Measurements from ENCODE around the gene MMP2. TPM values are rescaled to one million over a fixed set of nuclear protein-coding genes. Genes with fewer than 3 reads are reported as not detected.

MMP2 gene
- total and polyA plus RNA-seq, 10 of the 15 experiments (the other 5 are each of a cell fraction or from before 2014, with no cell fraction given): 0.37 to 0.80 (median 0.59) TPM; not detected in 7

DNA sequence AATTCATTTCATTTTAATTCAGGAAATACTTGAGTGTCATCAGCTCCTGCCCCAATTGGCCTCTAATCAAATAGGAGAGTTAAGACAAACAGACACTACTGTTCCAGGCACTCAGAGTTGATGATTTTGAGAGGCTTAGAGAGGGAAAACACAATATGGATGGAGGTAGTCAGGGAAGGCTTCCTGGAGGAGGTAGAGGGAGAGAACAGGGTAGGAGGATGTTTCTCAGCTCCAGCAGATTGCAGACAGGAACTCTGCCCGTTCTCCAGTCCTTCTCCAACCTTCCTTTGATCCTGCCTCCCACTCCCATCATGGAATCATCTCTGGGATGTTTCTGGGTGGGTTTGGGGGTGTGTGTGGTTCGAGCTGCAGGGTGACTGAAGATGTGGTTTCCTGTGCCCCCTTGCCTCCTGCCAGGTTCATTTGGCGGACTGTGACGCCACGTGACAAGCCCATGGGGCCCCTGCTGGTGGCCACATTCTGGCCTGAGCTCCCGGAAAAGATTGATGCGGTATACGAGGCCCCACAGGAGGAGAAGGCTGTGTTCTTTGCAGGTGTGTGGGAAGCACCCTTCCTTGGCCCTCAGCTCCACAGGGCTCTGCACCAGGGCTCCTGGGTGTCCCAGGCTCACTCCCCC lies 17.6 kb downstream of the MMP2 start:
- BruUV-seq (replicated peaks): no TSS peak
- ChIA-PET SMC1A (ENCODE audit: uncharacterized antibody, unreplicated experiment) (no interaction called here), RAD21 (ENCODE audit: unreplicated experiment) (no interaction called here), POLR2A (no interaction called here), CTCF (no interaction called here)
- intact Hi-C loops (cut with micrococcal nuclease; ENCODE audit: unreplicated experiment): no loop called here
- 2% methylated on average over 8 of the region's 8 CpGs for WGBS (ENCODE audit: insufficient coverage, insufficient replicate concordance, low lambda C conversion rate, missing lambda C conversion rate)
- Histone ChIP-seq H3K4me1 (ENCODE audit: control insufficient read depth, insufficient read depth, low read length) (no peaks in the 10 kb centered on the region), H3K36me3 (ENCODE audit: control insufficient read depth in 2 of 2, insufficient read depth in 2 of 2, low read length in 1 of 2) (no peaks in the 10 kb centered on the region), H3K27me3 (replicated peaks in 1 of 2; ENCODE audit: control insufficient read depth in 2 of 2, insufficient read depth in 2 of 2, low read length in 1 of 2) (no peaks in the 10 kb centered on the region; a peak in 1 of 4 replicates), H3K9me3 (replicated peaks; ENCODE audit: control insufficient read depth, insufficient read depth, low read length) (no peaks in the 10 kb centered on the region), H4K20me1 (ENCODE audit: control insufficient read depth, insufficient read depth) (no peaks in the 10 kb centered on the region), H3K9ac (ENCODE audit: control insufficient read depth, insufficient read depth, low read length) (no peak overlapping the region), H3K4me2 (ENCODE audit: control insufficient read depth, insufficient read depth) (no peak overlapping the region), H3K27ac (ENCODE audit: control insufficient read depth, insufficient read depth) (no peak overlapping the region), H2AFZ (ENCODE audit: control insufficient read depth, low read depth, low read length) (no peak overlapping the region), H3K79me2 (ENCODE audit: control insufficient read depth, insufficient read depth, low read length) (no peaks in the 10 kb centered on the region), H3K4me3 (no peak overlapping the region)
- FAIRE-seq: no peak
- in situ Hi-C loops (cut with MboI): no loop called here
- TF ChIP-seq SRF (IDR thresholded peaks at IDR 0.05; ENCODE audit: low read depth in 2 of 2, low read length in 2 of 2): no peak
- TF ChIP-seq PAX8 (IDR thresholded peaks at IDR 0.05): no peak
- TF ChIP-seq SREBF1 (IDR thresholded peaks at IDR 0.05; ENCODE audit: low read length): no peak
- no peak for TF ChIP-seq STAT1 (conservative IDR thresholded peaks at IDR 0.05)
- no peak for TF ChIP-seq EED (IDR thresholded peaks at IDR 0.05; ENCODE audit: low read depth)
- TF ChIP-seq, protein P1, sequence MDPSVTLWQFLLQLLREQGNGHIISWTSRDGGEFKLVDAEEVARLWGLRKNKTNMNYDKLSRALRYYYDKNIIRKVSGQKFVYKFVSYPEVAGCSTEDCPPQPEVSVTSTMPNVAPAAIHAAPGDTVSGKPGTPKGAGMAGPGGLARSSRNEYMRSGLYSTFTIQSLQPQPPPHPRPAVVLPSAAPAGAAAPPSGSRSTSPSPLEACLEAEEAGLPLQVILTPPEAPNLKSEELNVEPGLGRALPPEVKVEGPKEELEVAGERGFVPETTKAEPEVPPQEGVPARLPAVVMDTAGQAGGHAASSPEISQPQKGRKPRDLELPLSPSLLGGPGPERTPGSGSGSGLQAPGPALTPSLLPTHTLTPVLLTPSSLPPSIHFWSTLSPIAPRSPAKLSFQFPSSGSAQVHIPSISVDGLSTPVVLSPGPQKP (IDR thresholded peaks at IDR 0.05; ENCODE audit: low read depth, low read length): no peak
- TF ChIP-seq, protein P2, sequence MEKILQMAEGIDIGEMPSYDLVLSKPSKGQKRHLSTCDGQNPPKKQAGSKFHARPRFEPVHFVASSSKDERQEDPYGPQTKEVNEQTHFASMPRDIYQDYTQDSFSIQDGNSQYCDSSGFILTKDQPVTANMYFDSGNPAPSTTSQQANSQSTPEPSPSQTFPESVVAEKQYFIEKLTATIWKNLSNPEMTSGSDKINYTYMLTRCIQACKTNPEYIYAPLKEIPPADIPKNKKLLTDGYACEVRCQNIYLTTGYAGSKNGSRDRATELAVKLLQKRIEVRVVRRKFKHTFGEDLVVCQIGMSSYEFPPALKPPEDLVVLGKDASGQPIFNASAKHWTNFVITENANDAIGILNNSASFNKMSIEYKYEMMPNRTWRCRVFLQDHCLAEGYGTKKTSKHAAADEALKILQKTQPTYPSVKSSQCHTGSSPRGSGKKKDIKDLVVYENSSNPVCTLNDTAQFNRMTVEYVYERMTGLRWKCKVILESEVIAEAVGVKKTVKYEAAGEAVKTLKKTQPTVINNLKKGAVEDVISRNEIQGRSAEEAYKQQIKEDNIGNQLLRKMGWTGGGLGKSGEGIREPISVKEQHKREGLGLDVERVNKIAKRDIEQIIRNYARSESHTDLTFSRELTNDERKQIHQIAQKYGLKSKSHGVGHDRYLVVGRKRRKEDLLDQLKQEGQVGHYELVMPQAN (conservative IDR thresholded peaks at IDR 0.05): no peak
- no peak for TF ChIP-seq IRF4 (IDR thresholded peaks at IDR 0.05; ENCODE audit: low read depth, low read length)
- no peak for TF ChIP-seq RUNX3 (IDR thresholded peaks at IDR 0.05; ENCODE audit: low read length)
- TF ChIP-seq SREBF2 (IDR thresholded peaks at IDR 0.05; ENCODE audit: low read length): no peak
- no peak for TF ChIP-seq ESRRA (IDR thresholded peaks at IDR 0.05; ENCODE audit: low read length)
- TF ChIP-seq ZNF384 (IDR thresholded peaks at IDR 0.05; ENCODE audit: borderline replicate concordance, low read depth, low read length): no peak
- TF ChIP-seq NFYA (IDR thresholded peaks at IDR 0.05; ENCODE audit: borderline replicate concordance, low read depth, low read length): no peak
- no peak for TF ChIP-seq CBX3 (IDR thresholded peaks at IDR 0.05; ENCODE audit: borderline replicate concordance, low read depth)
- TF ChIP-seq SUZ12 (IDR thresholded peaks at IDR 0.05; ENCODE audit: unreplicated experiment): no peak
- ATAC-seq: no peak
- no peak for DNase-seq (ENCODE audit: low read depth, low spot score)

Measured in GM12878 (cell line).